NCI-H2196 treated with DMSO at 0.1 percent for 48 hours (cell line): ENCODE data around the gene RASGEF1C.

ENCODE experiments used
- DNase-seq: peaks from one replicate; lab custom pipeline; 2025; ENCODE audit not compliant: unreplicated experiment; lab: John Stamatoyannopoulos, UW

The RASGEF1C gene

DNA sequence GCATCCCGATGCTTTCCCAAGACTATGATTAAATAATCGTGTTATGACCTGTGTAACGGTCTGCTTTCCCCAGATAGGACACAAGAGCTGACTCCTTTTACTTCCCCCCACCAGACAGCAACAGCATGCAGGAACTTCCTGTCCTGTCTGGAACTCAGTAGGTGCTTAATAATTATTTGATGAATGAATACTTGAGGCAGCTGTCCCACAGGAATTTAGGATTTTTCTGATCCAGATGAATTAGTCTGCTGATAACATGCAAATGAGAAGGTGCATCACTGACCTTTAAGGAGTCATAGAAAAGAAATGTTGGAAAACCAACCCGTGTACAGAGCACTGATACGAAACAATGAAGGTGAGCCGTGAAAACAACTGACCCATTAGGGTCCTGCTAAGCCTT lies 149.7 kb downstream of the RASGEF1C start:
- DNase-seq = no peak

DNA sequence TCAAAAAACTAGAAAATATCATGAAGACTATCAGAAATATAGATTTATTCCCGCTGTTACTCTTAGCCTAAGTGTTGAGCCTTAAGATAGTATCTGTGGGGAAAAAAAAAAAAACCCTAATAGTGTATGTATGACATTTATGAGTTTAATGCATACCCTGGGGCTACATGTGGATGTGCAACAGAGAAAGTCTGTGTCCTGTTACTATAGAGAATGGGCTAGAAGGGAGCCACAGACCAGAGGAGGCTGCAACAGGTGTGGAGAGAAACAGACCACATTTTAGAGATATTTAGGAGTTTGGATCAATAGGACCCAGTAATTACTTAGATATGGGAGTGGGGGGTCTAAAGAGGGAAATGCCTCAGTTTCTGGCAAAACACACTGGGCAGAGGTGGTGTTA lies 152.9 kb downstream of the RASGEF1C start:
- DNase-seq = no peak

DNA sequence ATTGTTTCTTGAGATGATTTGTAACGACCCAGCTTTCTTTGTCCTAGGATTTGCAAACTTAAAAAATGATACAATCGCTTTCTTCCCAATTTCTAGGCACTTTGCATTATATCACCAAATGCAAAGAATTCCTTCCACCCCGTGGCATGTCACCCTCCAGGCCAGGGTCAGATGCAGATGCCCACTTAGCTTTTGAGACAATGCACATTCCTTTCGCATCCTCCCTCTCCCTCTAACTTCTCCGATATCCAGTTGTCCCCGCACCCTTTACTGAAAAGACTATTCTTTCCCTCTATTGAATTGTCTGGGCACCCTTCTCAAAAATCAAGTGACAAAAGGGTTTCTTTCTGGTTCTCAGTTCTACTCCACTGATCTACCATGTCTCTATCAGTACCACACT lies 154.8 kb downstream of the RASGEF1C start:
- no peak for DNase-seq

DNA sequence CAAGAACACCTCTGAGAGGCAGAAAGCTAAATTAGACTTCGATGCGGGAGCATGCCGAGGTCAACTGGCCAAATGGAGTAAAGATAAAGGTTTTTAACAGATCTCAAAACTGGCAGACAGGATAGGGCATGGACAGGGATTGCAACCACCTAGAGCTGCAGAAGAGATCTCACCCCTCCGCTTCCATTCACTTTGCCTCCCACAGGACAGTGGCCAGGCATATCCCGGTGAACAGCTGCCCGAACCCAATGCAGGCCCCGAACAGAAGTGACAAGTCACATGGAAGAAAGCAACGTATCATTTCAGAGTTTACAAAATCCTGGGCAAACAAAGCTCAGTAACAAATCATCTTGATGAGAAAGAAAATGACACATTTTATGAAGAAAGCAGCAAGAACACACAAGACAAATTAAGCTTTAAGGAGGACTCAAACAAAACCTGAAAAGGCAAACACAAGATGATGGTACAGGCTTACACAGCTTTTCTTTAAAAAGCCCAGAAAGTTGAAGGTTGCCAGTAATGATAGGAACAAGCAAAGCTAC lies 155.9 kb downstream of the RASGEF1C start:
- no peak for DNase-seq

DNA sequence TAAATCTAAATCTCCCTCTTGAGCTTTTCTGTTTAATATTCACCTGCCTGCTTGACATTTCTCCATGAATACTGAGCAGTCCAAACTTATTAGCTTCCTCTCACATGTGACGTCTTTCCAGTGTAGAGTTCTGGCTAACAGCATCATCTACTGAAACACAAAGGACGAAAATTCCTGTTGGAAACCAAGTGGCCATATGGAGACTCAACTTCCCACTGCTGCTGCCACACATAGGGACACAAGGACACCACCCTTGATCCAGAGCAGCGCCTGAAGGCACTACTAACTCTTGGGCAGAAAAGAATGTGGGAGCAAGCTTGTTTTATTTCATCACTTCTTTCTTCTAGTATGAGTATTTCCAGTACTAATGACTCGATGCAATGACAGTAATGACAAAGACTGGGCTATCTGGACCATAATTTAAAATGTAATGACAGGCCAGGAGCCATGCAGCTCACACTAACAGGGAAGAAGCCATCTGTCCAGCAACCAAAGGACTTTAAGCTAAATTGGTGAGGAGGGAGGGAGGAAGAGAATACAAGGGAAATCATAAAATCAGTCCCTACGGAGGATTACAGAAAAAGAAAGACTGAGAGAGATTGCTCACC lies 156.7 kb downstream of the RASGEF1C start:
- DNase-seq = no peak
